Measurements from ENCODE around the gene TTC28.

- TF ChIP-seq CTCF (IDR thresholded peaks at IDR 0.05): no peak
- TF ChIP-seq POLR2A (IDR thresholded peaks at IDR 0.05): no peak
Measured at GRCh38 chr22:28222976-28223745, 456.5 kb downstream of the TTC28 start.

All from thyroid gland (tissue), 4 donors.